ENCODE results near the gene GSTP1. TPM values are rescaled to one million over a fixed set of nuclear protein-coding genes. Genes with fewer than 3 reads are reported as not detected.

GSTP1 gene
- total and polyA plus RNA-seq, 9 of the 15 experiments (the other 6 are each of a cell fraction or from before 2014, with no cell fraction given), result 592 to 2,150 (median 1,204) TPM

GRCh38 chr11:67613960-67614715 lies 30.5 kb downstream of the GSTP1 start (continued):
- TF ChIP-seq NFE2 (IDR thresholded peaks at IDR 0.05; ENCODE audit: low read depth), result no peak
- 0 out of 2 replicates have a peak, but pooled peaks have one; percentile 23 for TF ChIP-seq STAG1 (CRISPR knock-in tag; IDR thresholded peaks at IDR 0.05; ENCODE audit: borderline replicate concordance)
- TF ChIP-seq RHOXF2B (CRISPR knock-in tag; conservative IDR thresholded peaks at IDR 0.05), result no peak
- TF ChIP-seq NR2C1 (IDR thresholded peaks at IDR 0.05), result no peak
- TF ChIP-seq NR2C1 (tag; IDR thresholded peaks at IDR 0.05), result no peak
- no peak for TF ChIP-seq ZNF217 (CRISPR knock-in tag; IDR thresholded peaks at IDR 0.05)
- no peak for TF ChIP-seq BMI1 (IDR thresholded peaks at IDR 0.05; ENCODE audit: low read length)
- no peak for TF ChIP-seq PPARD (CRISPR knock-in tag; IDR thresholded peaks at IDR 0.05)
- TF ChIP-seq ZNF589 (CRISPR knock-in tag; IDR thresholded peaks at IDR 0.05; ENCODE audit: low read depth), result no peak
- peak in 1 of 2 experiments; percentile 41; a peak in 2 of 4 replicates for TF ChIP-seq RAD21 (CRISPR knock-in tag; conservative IDR thresholded peaks at IDR 0.05 in 1 of 2, IDR thresholded peaks at IDR 0.05 in 1 of 2)
- no peak for TF ChIP-seq ZNF140 (CRISPR knock-in tag; IDR thresholded peaks at IDR 0.05)
- TF ChIP-seq ZFX (CRISPR knock-in tag; IDR thresholded peaks at IDR 0.05), result no peak
- peak; percentile 50; the same call in 1 of the 2 replicates for TF ChIP-seq POLR2A (conservative IDR thresholded peaks at IDR 0.05)
- peak; percentile 47; the same call in 1 of the 2 replicates for TF ChIP-seq VEZF1 (CRISPR knock-in tag; IDR thresholded peaks at IDR 0.05)
- no peak for TF ChIP-seq MAFG (tag; conservative IDR thresholded peaks at IDR 0.05)
- no peak for TF ChIP-seq SRSF7 (optimal IDR thresholded peaks at IDR 0.05; ENCODE audit: low read depth, low read length)
- no peak for TF ChIP-seq TCF7 (IDR thresholded peaks at IDR 0.05; ENCODE audit: borderline replicate concordance)
- TF ChIP-seq BRCA1 (IDR thresholded peaks at IDR 0.05), result no peak
- TF ChIP-seq BRCA1 (CRISPR knock-in tag; IDR thresholded peaks at IDR 0.05), result no peak
- no peak for TF ChIP-seq ZNF79 (CRISPR knock-in tag; IDR thresholded peaks at IDR 0.05; ENCODE audit: low read depth)
- TF ChIP-seq ZNF280A (IDR thresholded peaks at IDR 0.05; ENCODE audit: low read depth, partially characterized antibody), result no peak
- TF ChIP-seq FOXP1 (CRISPR knock-in tag; IDR thresholded peaks at IDR 0.05), result peak; percentile 41; the same call in 1 of the 2 replicates
- TF ChIP-seq ASH1L (IDR thresholded peaks at IDR 0.05; ENCODE audit: borderline replicate concordance, low read depth, partially characterized antibody), result no peak
- no peak for TF ChIP-seq ID3 (CRISPR knock-in tag; IDR thresholded peaks at IDR 0.05)
- TF ChIP-seq ID3 (tag; IDR thresholded peaks at IDR 0.05), result no peak
- no peak for TF ChIP-seq DIDO1 (tag; IDR thresholded peaks at IDR 0.05; ENCODE audit: low read depth)
- no peak for TF ChIP-seq THRAP3 (IDR thresholded peaks at IDR 0.05; ENCODE audit: borderline replicate concordance)
- no peak for TF ChIP-seq KAT7 (CRISPR knock-in tag; IDR thresholded peaks at IDR 0.05; ENCODE audit: borderline replicate concordance)
- no peak for TF ChIP-seq ZNF239 (CRISPR knock-in tag; IDR thresholded peaks at IDR 0.05)
